Renal cortical epithelial cell (primary cell): ENCODE measurements around the gene IYD. TPM values are rescaled to one million over a fixed set of nuclear protein-coding genes. Genes with fewer than 3 reads are reported as not detected.

Source experiments
- DNase-seq: peaks from one replicate; pipeline ENCODE4 v3.0.0-alpha.2; 2011; ENCODE audit warnings: low read depth
- total RNA-seq: library from RNA; depleted of rRNA; stranded (reverse); fragments of >200 nt; gene quantifications from 2 replicates; pipeline ENCODE4 v1.2.3, GENCODE V29; 2014

The IYD gene
- total RNA-seq, 1 donor from 2014 or later = 0.30 TPM

DNA sequence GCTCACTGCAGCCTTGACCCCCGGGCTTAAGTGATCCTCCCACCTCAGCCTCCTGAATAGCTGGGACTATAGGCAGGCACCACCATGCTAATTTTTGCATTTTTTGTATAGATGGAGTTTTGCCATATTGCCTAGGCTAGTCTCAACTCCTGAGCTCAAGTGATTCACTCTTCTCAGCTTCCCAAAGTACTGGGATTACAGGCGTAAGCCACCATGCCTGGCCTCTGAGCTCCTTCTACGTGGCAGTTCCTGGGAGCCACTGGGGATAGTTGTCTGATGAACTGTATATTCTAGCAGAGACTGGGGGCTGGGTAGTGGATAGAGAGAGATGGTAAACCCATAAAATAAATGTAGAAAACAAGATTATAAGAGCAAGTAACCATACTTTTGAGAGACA lies 26.1 kb downstream of the IYD start:
- DNase-seq = no peak

DNA sequence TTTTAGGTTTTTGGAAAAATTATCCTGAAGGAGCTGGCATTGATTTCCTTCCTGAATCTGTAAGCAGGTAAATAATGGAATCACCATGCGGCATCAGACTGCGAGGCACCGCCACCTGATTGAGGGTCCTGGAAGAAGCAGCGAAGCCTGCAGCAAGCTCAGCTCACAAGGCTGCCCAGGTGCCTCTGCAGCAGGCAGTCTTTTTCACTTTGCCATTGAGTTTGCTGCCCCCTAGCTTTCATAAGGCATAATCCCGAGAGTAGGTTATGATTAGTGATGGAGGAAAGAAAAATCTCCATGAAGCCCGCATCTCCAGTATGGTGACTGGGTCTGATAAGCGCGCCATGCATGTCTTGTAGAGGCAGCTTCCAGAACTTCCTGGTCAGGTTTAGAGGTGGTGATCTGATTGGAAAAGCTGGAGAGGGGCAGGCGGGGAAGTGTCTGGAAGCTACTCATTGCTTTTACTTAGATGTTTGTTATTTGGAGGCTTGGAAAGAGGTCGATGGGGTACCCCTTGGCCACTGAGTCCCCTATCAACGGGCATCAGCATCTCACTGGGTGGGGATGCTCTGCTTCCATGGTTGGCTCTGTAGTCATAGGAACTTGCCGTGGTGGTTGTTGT lies 26.7 kb downstream of the IYD start:
- DNase-seq = peak; percentile 60

DNA sequence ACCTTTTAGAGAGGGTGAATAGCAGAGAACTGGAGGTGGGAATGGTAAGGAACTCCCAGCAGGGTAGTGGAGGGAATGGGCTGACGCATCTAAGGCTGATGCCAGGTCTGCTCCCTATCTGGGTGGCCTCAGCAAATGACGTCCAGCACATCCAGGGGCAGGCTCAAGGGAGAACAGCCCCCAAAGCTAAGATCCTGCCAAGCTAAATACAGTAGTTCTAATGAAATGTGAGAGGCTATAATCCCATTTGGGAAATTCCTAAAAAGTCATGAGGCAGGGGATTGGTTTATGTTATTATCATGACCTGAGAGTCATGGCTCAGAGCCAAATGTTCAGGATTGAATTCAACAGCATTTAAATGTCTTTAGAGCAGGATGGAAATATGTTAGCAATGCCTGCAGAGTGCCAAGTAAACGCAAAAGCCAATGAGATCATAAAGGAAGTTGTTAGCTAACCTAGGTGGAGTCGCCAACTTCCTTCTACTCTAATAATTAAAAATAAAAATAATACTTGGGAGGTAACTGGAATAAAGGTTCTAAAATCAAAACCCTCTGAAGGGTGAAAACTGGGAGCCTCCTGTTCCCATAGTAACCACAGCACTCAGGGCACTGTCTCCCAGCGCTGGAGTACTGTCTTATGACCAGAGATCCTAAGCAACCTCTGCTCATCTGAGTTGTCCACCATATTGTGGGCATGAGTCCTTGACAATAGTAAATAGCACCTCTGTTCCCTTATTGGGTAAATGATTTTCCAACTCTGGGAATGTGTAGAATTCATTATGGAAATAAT lies 34.8 kb downstream of the IYD start:
- DNase-seq = peak; percentile 96

DNA sequence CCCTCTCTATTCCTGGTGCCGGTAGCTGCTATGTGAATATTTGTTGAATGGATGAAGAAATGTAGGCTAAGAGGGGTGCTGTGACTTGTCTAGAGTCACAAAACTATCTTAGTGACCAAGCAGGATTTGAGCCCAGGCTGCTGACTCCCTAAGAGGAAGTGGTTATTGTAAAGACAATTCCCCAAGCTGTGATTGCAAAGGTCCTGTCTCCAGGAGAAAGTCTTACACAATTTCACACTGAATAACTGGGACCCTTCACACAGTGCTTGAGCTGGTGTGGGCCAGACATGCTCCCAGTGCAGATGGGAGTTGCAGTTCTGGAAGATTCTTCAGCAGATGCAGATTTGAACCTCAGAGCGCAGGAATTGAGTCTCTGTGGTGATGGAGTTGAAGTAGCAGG lies 38.1 kb downstream of the IYD start:
- no peak for DNase-seq

DNA sequence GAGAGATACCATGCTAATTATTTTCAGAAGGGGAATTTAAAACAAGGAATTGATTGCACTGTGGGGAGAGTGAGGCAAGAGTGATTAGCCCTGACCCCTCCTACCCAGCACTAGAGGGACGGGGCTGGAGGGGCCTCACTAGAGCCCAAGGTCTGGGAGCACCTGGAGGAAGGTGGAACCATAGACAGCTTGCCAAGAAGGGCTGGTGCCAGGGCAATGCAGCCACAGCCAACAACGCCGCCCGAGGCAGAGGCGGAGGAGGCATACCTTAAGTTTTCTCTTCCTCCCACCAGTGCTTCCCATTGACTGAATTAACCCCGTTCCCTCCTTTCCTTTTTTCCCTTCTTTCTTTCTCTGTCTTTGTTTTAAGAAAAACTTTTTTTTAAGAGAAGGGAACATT lies 40.0 kb downstream of the IYD start:
- DNase-seq = no peak

DNA sequence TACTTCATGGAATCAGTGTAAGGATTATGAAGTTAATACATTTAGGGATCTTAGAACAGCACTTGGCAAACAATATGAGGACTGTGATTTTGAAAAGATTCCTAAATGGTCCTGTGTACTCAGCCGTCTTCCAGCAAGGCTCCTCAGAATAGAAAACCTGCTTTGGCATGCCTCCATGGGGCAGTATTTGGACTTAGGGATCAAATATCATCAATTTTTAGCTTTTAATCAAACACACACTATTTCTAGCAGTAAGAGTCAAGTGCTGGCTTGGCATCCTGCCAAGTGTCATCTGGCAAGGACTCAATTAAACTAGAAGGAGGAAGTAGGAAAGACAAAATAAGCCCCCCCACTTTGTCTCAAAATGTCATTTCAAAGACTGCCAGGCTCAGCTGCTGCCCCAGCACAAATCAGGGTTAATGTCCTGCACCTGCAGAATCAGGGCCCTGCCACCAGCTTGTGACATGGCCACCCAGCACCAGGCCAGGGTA lies 40.8 kb downstream of the IYD start:
- DNase-seq = no peak

DNA sequence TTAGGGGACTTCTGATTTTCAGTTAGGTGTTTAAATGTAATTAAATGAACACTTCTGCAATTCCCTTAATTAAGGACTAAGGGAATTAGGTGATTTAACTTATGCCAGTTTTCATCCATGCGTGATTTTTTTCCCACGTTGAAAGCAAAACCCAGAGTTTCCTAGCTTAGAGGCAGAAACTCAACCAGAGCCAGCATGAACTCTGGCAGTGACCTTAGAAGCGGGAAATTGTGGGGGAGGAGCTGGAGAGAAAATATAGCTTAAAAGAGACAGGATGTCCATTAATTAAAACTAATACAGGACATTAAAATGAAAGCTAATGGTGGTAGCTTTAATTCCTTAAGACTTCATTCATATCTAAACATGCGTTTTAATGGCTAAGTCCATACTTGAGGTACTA lies 41.6 kb downstream of the IYD start:
- no peak for DNase-seq

DNA sequence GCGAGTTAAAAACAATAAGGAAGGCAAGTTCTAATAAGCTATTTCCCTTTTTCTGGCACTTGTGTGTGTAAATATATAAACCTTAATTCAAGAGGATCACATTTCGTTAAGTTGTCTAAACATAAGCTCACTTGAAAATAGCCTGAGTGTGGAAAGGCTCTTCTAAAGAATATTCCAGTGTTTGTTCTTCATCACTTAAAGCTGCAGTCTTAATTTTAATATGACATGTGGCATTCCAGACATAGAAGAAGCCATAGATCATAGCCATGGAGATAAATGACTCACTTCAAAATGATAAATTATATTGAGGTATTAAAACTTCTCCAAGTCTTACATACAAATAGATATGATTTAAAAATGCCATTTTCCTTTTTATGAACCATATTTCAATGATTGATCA lies 42.1 kb downstream of the IYD start:
- no peak for DNase-seq

DNA sequence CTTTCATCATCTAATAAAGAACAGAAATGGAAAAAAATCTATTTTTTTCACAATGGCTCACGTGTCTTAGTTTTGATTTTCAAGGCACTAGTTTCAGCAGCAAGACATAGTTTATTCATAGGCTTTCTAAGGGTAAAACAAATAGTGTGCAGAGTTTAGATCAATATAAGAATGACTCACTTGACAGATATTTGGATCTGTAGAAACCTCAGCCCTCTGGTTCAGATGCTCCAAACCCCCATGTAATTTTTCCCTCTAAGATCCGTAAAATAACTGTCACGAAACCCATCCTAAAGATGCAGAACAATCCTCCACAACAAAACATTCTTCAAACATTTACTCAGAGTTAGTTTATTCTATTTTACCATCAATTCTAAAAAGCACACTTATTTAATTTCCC lies 43.4 kb downstream of the IYD start:
- DNase-seq = no peak

DNA sequence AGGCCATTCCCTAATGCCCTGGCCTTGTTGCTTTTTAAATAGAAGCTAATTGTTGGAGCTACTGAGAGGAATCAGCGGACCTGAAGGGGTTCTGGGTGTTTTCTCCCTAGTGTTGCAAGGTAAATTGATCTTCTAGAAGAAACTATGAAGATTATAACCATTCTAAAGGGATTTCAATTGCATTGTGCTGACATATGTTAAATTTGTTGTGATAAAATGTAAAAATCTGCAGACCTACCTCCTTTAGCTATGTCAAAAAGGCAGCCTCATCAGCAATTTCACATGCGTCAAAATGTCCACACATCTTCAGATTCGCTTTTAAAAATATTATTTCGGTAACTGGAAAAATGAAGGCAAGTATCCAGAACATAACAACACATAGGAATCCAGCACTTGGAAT lies 44.4 kb downstream of the IYD start:
- DNase-seq = no peak

DNA sequence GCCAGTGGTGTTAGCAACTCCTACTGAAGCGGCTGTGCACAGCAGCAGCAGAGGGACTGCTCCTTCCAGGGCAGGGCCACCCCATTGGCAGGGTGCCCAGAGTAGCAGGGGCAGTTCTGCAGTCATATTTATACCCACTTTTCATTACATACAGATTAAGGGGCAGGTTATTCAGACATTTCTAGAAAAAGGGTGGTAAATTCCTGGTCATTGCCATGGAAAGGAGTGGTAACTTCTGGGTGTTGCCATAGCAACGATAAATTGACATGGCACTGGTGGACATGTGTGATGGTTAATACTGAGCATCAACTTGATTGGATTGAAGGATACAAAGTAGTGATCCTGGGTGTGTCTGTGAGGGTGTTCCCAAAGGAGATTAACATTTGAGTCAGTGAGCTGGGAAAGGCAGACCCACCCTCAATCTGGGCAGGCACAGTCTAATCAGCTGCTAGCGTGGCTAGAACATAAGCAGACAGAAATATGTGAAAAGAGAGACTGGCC lies 45.0 kb downstream of the IYD start:
- no peak for DNase-seq

DNA sequence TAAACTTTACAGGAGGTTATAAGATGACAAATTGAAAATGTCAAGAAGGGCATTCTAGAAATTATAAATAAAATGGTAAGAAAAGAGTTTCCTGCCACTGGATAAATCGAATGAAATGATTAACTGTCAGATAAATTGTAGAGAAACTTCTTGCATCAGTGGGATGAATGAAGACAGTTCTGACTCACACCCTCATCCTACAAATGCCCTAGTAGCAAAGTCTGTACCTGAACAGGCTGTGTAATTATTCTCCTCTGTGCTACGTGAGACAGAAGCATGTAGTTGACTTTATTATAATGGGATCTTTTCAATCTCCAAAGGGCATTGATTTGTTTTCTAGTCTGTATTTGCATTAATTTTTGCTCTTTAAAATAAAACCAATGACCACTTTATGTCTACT lies 47.3 kb downstream of the IYD start:
- DNase-seq = no peak

DNA sequence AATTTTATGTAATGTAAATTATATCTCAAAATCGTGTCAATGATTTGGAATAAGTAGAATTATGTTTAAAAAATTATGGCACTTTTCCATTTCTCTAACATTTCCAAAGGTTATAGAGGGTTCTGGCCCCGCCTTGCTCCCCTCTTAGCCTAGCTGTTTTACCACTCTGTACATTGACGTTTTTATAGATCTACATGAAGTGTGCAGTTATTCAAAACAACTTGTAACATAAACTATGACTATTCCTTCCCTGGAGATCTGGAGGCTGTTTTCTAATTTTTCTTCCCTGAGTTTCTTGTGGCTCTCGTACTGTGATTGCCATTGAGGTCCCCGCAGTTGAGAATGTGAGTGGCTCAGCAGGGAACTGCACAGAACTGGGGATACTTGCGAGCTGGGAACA lies 48.4 kb downstream of the IYD start:
- DNase-seq = no peak

DNA sequence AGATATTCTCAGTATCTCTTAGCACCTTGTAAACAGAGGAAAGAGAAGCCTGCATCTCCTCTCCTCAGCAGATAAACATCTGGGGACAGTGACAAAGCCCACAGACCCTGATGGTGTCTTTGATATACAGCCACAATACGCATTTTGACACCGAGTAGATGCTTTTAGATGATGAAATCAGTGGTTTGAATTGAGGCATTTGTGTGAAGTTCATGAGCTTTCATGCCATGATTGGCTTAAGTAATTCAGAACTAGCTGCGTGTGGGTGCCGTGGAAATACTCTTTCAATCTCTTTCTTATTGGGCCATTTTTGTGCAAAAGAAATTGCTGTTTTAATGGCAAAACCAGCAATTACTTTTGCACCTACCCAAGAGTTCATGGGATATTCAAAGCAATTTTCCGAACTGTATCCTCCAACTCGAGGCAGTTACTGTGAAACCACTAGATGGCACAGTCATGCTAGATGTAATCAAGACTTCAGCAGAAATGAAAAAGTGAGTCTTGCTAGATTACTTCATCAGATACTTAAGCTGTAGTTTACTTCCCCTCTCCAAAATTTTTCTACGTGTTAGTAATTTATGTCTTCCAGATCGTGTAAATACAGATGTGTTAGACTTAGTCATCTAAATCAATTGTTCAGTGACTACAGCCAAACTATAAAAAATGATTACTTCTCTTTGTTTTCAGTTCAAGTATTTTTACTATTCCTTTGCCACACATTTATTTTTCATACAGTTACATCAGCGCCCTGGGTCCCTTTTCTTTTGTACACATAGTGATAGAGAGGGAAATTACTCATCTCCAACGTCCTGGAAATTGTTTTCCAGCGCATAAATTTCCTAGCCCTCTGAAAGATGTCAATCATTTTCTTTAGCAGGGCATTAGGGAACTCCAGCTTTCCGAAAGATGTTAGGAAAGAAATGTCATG lies 49.4 kb downstream of the IYD start:
- DNase-seq = peak; percentile 91

DNA sequence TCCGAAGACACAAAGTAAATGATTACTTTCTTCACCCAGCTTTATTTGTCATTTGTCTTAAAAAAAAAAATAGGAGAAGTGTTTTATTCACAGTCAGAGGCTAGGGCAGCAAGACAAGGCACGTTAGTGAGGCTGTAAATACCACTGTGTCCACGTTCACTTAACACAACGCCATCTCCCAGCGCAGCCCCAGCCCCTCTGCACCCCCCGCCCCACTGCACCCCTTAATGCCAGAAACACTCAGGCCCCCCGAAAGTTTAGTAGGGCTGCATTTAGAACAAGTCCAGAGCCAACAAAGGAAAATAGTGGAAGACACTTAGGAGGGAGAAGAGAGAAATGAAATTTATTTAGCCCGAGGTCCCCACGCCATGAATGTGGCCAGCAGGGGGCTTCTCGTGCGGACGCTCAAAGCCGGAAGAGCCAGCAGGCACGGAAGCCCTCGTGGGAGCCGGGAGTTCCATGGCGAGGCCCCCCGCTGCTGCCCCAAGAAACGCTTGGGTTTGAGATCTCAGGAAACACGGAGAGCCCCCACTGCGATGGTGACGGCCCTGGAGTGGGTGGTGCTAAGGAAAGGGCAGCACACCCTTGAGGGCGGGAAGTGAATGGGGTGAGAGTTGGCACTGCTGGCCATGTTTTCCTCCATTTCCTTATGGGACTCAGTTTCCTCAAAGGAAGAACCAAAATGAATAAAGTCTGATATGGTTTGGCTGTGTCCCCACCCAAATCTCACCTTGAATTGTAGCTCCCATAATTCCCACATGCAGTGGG lies 50.2 kb downstream of the IYD start:
- peak; percentile 31 for DNase-seq

DNA sequence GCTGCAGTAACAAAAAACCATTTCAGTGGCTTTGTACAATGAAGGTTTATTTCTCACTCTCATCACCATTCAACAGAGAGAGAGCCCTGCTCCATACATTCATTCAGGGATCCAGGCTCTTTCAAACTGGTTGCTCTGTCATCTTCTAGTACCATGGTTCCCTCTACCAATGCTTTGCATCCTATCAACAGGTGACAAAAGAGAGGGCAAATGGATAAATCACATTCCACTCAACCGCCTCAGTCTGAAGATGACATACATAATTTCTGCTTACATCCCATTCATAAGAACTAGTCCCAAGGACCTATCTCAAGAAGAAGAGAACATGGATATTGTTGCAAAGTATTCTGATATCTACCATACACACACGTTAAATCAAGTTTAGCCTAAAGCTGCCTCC lies 51.6 kb downstream of the IYD start:
- no peak for DNase-seq

DNA sequence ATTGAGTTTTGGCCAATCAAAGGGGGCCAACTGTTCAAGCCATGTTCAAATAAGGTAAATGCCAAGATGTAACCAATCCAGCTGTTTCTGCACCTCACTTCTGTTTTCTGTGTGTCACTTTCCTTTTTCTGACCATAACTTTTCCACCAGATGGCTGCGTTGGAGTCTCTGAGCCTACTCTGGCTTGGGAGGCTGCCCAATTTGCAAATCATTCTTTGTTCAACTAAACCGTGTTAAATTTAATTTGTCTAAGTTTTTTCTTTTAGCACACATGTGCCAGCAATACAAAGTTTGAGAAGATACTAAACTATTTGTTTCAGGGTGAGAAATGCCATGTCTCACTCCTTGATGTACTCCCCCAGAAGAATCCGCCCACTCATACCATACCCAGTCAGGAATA lies 52.1 kb downstream of the IYD start:
- no peak for DNase-seq

DNA sequence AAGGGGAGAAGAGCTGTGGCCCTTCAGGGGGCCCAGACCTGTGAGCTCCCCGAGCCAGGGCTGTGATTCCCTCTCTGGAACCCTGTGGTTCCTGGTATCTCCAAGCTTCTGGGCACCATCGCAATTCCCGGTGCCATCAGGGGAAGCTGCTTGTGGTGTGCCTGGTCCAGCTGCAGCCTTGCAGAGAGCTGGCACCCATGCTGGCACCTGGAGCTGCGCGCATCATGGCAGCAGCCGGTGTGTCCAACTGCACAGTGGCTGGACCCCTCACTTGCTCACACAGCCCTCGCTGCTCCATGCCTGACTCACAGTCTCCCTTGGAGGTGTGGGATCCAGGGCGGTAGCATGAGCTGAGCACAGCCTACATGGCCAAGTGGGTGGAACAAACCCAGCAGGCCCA lies 56.7 kb downstream of the IYD start:
- DNase-seq = no peak

DNA sequence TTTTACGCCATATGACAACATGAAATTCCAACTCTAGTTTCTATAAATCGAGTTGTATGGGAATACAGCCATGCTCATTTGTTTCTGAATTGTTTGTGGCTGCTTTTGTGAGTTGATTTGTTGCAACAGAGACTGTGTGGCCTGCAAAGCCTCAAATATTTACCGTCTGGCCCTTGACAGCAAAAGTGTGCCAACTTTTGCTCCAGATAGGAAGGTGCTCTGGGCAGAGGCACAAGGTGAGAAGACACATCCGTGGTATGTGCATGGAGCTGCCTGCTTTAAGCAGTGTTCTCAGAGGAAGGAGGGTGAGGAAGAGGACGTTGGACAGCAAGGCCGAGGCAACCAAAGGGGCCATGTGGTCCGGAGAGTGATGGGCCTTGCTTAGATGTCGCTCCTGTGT lies 57.4 kb downstream of the IYD start:
- DNase-seq = no peak

DNA sequence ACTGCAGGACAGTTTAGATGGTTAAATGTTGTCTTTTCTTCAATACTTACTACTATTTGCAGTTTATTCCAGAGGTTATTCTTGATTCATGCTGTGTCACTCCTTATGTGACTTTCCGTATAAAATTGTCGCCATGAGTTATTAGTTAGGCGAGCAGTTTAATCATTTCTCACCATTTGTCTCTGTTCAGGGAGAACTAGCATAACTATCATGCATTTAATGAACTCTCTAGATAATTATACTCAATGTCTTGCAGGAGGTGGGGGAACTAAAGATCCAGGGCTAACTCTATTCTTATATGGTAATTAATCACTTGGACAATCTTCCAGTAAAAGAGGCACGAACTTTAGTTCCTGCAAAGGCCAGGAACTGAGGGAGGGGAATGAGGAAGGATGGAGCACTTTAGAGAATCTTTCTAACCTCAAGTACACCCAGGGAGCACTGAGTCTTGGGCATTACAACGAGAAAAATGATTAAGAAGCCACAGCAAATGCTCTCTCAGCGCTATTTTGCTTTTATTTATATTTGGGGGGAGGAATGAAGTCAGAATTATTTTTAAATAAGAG lies 58.3 kb downstream of the IYD start:
- no peak for DNase-seq

DNA sequence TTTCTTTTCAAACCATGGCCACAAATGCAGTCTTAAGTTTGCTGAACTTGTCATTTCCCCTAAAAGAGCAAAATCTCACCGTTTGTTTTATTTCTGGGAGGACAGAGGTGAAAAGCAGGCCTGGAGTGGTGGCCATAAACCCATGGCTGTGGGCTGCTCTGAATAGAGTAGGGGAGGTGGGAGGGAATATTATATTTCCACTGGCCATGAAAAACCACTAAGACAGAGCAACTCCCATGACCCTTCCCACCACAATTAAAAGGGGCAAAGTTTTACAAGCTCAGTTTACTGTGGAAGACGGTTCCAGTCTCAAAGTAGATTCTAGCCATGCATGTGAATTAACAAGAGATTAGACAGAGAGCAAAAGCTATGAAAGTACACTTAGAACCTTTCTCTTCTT lies 59.0 kb downstream of the IYD start:
- DNase-seq = no peak
